ENCODE measurements around the gene FYB1.
"Not testable (repeated sequence)": the region's sequence is repeated elsewhere in the genome, so short reads cannot be mapped to it uniquely, and the experiment has no call there.

Gene FYB1

GRCh38 chr5:39186289-39186688, 33.1 kb downstream of the FYB1 start:
- DNase-seq: no peak

- DNase-seq: no peak
Observed at GRCh38 chr5:39185761-39186160, 33.6 kb downstream of the FYB1 start.

- not testable (repeated sequence) for DNase-seq
Observed at GRCh38 chr5:39179561-39179960, 39.8 kb downstream of the FYB1 start.

- DNase-seq: no peak
Observed at GRCh38 chr5:39178861-39179260, 40.5 kb downstream of the FYB1 start.

GRCh38 chr5:39178171-39178570, 41.2 kb downstream of the FYB1 start:
- peak; percentile 36 to 48 for DNase-seq

GRCh38 chr5:39177631-39177964, 41.8 kb downstream of the FYB1 start:
- peak; percentile 71 to 77 for DNase-seq

- no peak for DNase-seq
Observed at GRCh38 chr5:39176759-39177630, 42.4 kb downstream of the FYB1 start.

- DNase-seq: no peak
Observed at GRCh38 chr5:39175273-39175955, 43.9 kb downstream of the FYB1 start.

- no peak for DNase-seq
Observed at GRCh38 chr5:39173069-39173468, 46.3 kb downstream of the FYB1 start.

GRCh38 chr5:39172593-39172992, 46.8 kb downstream of the FYB1 start:
- no peak for DNase-seq

GRCh38 chr5:39171647-39172046, 47.7 kb downstream of the FYB1 start:
- no peak for DNase-seq

GRCh38 chr5:39169081-39169480, 50.3 kb downstream of the FYB1 start:
- DNase-seq: no peak

- DNase-seq: no peak
Observed at GRCh38 chr5:39167972-39168342, 51.4 kb downstream of the FYB1 start.

GRCh38 chr5:39167141-39167971, 52.0 kb downstream of the FYB1 start:
- no peak for DNase-seq

GRCh38 chr5:39164529-39165402, 54.6 kb downstream of the FYB1 start:
- no peak for DNase-seq

GRCh38 chr5:39164016-39164415, 55.3 kb downstream of the FYB1 start:
- DNase-seq: no peak

- DNase-seq: no peak
Observed at GRCh38 chr5:39161578-39161977, 57.8 kb downstream of the FYB1 start.

- no peak for DNase-seq
Observed at GRCh38 chr5:39160576-39161213, 58.7 kb downstream of the FYB1 start.

- DNase-seq: peak; percentile 45 to 60
Observed at GRCh38 chr5:39159811-39160490, 59.4 kb downstream of the FYB1 start.

GRCh38 chr5:39158786-39159185, 60.6 kb downstream of the FYB1 start:
- no peak for DNase-seq

GRCh38 chr5:39158127-39158593, 61.2 kb downstream of the FYB1 start:
- DNase-seq: peak; percentile 49 to 66
